DMS153 (cell line): ENCODE results near the gene SLCO4A1.
"Not testable (repeated sequence)": the region's sequence is repeated elsewhere in the genome, so short reads cannot be mapped to it uniquely, and the experiment has no call there.

Experiments
- DNase-seq: peaks from one replicate; lab custom pipeline; 2025; lab: John Stamatoyannopoulos, UW

SLCO4A1 gene

GRCh38 chr20:62622877-62623487 lies 19.3 kb upstream of the SLCO4A1 start:
- DNase-seq, result no peak

- peak; percentile 74 for DNase-seq
Measured at GRCh38 chr20:62623488-62624324, 18.6 kb upstream of the SLCO4A1 start.

GRCh38 chr20:62624325-62624690 lies 18.0 kb upstream of the SLCO4A1 start:
- DNase-seq, result peak; percentile 25

- no peak for DNase-seq
Measured at GRCh38 chr20:62624719-62625453, 17.4 kb upstream of the SLCO4A1 start.

- no peak for DNase-seq
Measured at GRCh38 chr20:62625516-62625915, 16.8 kb upstream of the SLCO4A1 start.

- DNase-seq, result no peak
Measured at GRCh38 chr20:62625921-62626547, 16.3 kb upstream of the SLCO4A1 start.

- DNase-seq, result not testable (repeated sequence)
Measured at GRCh38 chr20:62627425-62627824, 14.9 kb upstream of the SLCO4A1 start.

GRCh38 chr20:62627901-62628612 lies 14.2 kb upstream of the SLCO4A1 start:
- DNase-seq, result no peak

GRCh38 chr20:62628691-62629090 lies 13.6 kb upstream of the SLCO4A1 start:
- no peak for DNase-seq

GRCh38 chr20:62629864-62630470 lies 12.3 kb upstream of the SLCO4A1 start:
- DNase-seq, result no peak

- peak; percentile 49 for DNase-seq
Measured at GRCh38 chr20:62631336-62632308, 10.7 kb upstream of the SLCO4A1 start.

- DNase-seq, result no peak
Measured at GRCh38 chr20:62632575-62633090, 9.7 kb upstream of the SLCO4A1 start.

GRCh38 chr20:62633598-62634329 lies 8.5 kb upstream of the SLCO4A1 start:
- no peak for DNase-seq

- DNase-seq, result no peak
Measured at GRCh38 chr20:62634330-62634967, 7.9 kb upstream of the SLCO4A1 start.

- no peak for DNase-seq
Measured at GRCh38 chr20:62635232-62635631, 7.1 kb upstream of the SLCO4A1 start.

GRCh38 chr20:62635852-62636251 lies 6.5 kb upstream of the SLCO4A1 start:
- DNase-seq, result no peak

GRCh38 chr20:62636446-62636845 lies 5.9 kb upstream of the SLCO4A1 start:
- DNase-seq, result no peak

GRCh38 chr20:62637110-62637509 lies 5.2 kb upstream of the SLCO4A1 start:
- DNase-seq, result no peak
